GM12878 (cell line): ENCODE measurements around the gene MAGI1. TPM values are rescaled to one million over a fixed set of nuclear protein-coding genes. Genes with fewer than 3 reads are reported as not detected.

Source experiments
- BACH1 ChIP-seq: fragments of 450-650 bp; IDR thresholded peaks from 2 replicates; pipeline ENCODE4 v1.6.1; 2017; ENCODE audit warnings: mild to moderate bottlenecking, borderline replicate concordance
- CREB1 ChIP-seq: IDR thresholded peaks from 2 replicates; pipeline ENCODE4 v1.6.1; 2012; ENCODE audit warnings: low read depth, mild to moderate bottlenecking, inconsistent platforms
- GABPA ChIP-seq: IDR thresholded peaks from 2 replicates; pipeline ENCODE4 v1.6.1; 2014; ENCODE audit warnings: antibody characterized with exemption, low read depth, mild to moderate bottlenecking, inconsistent platforms
- IKZF2 ChIP-seq, 2 experiments: fragments of 450-650 bp; IDR thresholded peaks; 2 replicates each; pipeline ENCODE4 v1.6.1; 2017; ENCODE audit warnings: mild to moderate bottlenecking in 2 of 2, moderate library complexity in 2 of 2
- MXI1 ChIP-seq: fragments of 150-350 bp; IDR thresholded peaks from 2 replicates; pipeline ENCODE4 v1.6.1; 2011; ENCODE audit warnings: low read depth, mild to moderate bottlenecking, inconsistent platforms, low read length, improper control_type of control experiment
- NFYA ChIP-seq: IDR thresholded peaks from 2 replicates; pipeline ENCODE4 v1.6.1; 2011; ENCODE audit warnings: low read depth, mild to moderate bottlenecking, low read length, improper control_type of control experiment, borderline replicate concordance
- NFYB ChIP-seq: IDR thresholded peaks from 2 replicates; pipeline ENCODE4 v1.6.1; 2011; ENCODE audit warnings: low read depth, mild to moderate bottlenecking, low read length, improper control_type of control experiment, moderate library complexity; ENCODE audit not compliant: insufficient read depth
- POLR2A ChIP-seq: IDR thresholded peaks from 2 replicates; pipeline ENCODE4 v1.6.1; 2011; ENCODE audit warnings: low read depth, mild to moderate bottlenecking, low read length
- SMARCA5 ChIP-seq: fragments of 450-650 bp; IDR thresholded peaks from 2 replicates; pipeline ENCODE4 v1.6.1; 2017; ENCODE audit warnings: mild to moderate bottlenecking
- SPI1 ChIP-seq: IDR thresholded peaks from 2 replicates; pipeline ENCODE4 v1.6.1; 2011; ENCODE audit warnings: low read depth, mild to moderate bottlenecking, low read length, moderate library complexity, borderline replicate concordance; ENCODE audit not compliant: insufficient read depth
- ZBTB40 ChIP-seq: fragments of 450-650 bp; IDR thresholded peaks from 2 replicates; pipeline ENCODE4 v1.6.1; 2016; ENCODE audit warnings: mild to moderate bottlenecking, moderate library complexity, borderline replicate concordance
- ZZZ3 ChIP-seq: IDR thresholded peaks from 2 replicates; pipeline ENCODE4 v1.6.1; 2011; ENCODE audit warnings: low read depth; ENCODE audit not compliant: control insufficient read depth, insufficient read length
- polyA plus RNA-seq, 11 experiments: library from polyadenylated mRNA; depleted of rRNA in 4 of 11; unstranded in 6 of 11; stranded (reverse) in 5 of 11; fragments of >200 nt; fragmentation: Nextera tagmentation in 4 of 11; fragmentation: Illumina TruSeq in 1 of 11; extraction: Ambion mirVana in 4 of 11; extraction: Trizol in 1 of 11; gene quantifications; 1 replicate in 1 of 11; 2 replicates in 10 of 11; pipeline versions ENCODE4 v1.2.1 to v1.2.3, GENCODE V29; 2011 to 2016; ENCODE audit warnings: inconsistent platforms in 2 of 11, missing spikeins in 2 of 11, low read depth in 1 of 11
- total RNA-seq, 4 experiments: library from RNA; depleted of rRNA in 3 of 4; stranded (reverse); fragments of >200 nt in 3 of 4; fragmentation: Illumina TruSeq in 1 of 4; extraction: Trizol in 1 of 4; gene quantifications; 2 replicates each; pipeline versions ENCODE4 v1.2.1 to v1.2.3, GENCODE V29; 2013 to 2021
- TF ChIP-seq, protein P1 (sequence below): fragments of 450-650 bp; IDR thresholded peaks from 2 replicates; pipeline ENCODE4 v1.6.1; 2017; ENCODE audit warnings: mild to moderate bottlenecking

MAGI1 gene
- total and polyA plus RNA-seq, 10 of the 15 experiments (the other 5 are each of a cell fraction or from before 2014, with no cell fraction given) = 0.02 to 3.3 (median 0.29) TPM; not detected in 1

- TF ChIP-seq ZBTB40 = no peak
- TF ChIP-seq CREB1 = no peak
- no peak for TF ChIP-seq ZZZ3
- TF ChIP-seq MXI1 = no peak
- no peak for TF ChIP-seq BACH1
- TF ChIP-seq NFYB = no peak
- TF ChIP-seq NFYA = no peak
- no peak for TF ChIP-seq SPI1
- TF ChIP-seq IKZF2 (IDR thresholded peaks at IDR 0.05) = no peak
- no peak for TF ChIP-seq POLR2A
- TF ChIP-seq GABPA = no peak
- no peak for TF ChIP-seq SMARCA5
- TF ChIP-seq, protein P1, sequence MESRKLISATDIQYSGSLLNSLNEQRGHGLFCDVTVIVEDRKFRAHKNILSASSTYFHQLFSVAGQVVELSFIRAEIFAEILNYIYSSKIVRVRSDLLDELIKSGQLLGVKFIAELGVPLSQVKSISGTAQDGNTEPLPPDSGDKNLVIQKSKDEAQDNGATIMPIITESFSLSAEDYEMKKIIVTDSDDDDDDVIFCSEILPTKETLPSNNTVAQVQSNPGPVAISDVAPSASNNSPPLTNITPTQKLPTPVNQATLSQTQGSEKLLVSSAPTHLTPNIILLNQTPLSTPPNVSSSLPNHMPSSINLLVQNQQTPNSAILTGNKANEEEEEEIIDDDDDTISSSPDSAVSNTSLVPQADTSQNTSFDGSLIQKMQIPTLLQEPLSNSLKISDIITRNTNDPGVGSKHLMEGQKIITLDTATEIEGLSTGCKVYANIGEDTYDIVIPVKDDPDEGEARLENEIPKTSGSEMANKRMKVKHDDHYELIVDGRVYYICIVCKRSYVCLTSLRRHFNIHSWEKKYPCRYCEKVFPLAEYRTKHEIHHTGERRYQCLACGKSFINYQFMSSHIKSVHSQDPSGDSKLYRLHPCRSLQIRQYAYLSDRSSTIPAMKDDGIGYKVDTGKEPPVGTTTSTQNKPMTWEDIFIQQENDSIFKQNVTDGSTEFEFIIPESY = no peak
Measured at GRCh38 chr3:65806600-65806999, 232.1 kb downstream of the MAGI1 start (continued).
